Measurements from ENCODE around the gene DNMT3A. TPM values are rescaled to one million over a fixed set of nuclear protein-coding genes. Genes with fewer than 3 reads are reported as not detected.

The DNMT3A gene
- total and polyA plus RNA-seq, 2 of the 8 experiments (the other 6 are each of a cell fraction or from before 2014, with no cell fraction given), result 33.6 to 178 TPM

DNA sequence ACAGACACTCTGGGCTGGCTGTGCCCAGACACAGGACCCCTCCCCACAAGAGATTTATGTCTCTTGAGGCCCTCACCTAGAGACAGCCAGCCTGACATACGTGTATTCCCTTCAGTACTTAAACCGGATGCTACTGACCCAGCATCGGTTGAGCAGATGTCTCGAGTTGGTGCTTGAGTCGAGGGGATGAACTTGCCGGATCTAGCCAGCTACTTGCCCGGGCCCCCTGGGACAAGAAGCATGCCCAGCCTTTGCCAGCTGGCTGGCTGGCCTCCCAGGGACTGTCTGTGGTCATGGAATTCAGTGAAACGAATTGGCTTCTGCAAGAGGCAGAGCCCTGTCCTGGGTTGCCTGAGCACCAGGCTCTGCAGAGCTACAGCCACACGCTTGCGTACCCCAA lies 36.0 kb downstream of the DNMT3A start (continued):
- TF ChIP-seq, protein P1, sequence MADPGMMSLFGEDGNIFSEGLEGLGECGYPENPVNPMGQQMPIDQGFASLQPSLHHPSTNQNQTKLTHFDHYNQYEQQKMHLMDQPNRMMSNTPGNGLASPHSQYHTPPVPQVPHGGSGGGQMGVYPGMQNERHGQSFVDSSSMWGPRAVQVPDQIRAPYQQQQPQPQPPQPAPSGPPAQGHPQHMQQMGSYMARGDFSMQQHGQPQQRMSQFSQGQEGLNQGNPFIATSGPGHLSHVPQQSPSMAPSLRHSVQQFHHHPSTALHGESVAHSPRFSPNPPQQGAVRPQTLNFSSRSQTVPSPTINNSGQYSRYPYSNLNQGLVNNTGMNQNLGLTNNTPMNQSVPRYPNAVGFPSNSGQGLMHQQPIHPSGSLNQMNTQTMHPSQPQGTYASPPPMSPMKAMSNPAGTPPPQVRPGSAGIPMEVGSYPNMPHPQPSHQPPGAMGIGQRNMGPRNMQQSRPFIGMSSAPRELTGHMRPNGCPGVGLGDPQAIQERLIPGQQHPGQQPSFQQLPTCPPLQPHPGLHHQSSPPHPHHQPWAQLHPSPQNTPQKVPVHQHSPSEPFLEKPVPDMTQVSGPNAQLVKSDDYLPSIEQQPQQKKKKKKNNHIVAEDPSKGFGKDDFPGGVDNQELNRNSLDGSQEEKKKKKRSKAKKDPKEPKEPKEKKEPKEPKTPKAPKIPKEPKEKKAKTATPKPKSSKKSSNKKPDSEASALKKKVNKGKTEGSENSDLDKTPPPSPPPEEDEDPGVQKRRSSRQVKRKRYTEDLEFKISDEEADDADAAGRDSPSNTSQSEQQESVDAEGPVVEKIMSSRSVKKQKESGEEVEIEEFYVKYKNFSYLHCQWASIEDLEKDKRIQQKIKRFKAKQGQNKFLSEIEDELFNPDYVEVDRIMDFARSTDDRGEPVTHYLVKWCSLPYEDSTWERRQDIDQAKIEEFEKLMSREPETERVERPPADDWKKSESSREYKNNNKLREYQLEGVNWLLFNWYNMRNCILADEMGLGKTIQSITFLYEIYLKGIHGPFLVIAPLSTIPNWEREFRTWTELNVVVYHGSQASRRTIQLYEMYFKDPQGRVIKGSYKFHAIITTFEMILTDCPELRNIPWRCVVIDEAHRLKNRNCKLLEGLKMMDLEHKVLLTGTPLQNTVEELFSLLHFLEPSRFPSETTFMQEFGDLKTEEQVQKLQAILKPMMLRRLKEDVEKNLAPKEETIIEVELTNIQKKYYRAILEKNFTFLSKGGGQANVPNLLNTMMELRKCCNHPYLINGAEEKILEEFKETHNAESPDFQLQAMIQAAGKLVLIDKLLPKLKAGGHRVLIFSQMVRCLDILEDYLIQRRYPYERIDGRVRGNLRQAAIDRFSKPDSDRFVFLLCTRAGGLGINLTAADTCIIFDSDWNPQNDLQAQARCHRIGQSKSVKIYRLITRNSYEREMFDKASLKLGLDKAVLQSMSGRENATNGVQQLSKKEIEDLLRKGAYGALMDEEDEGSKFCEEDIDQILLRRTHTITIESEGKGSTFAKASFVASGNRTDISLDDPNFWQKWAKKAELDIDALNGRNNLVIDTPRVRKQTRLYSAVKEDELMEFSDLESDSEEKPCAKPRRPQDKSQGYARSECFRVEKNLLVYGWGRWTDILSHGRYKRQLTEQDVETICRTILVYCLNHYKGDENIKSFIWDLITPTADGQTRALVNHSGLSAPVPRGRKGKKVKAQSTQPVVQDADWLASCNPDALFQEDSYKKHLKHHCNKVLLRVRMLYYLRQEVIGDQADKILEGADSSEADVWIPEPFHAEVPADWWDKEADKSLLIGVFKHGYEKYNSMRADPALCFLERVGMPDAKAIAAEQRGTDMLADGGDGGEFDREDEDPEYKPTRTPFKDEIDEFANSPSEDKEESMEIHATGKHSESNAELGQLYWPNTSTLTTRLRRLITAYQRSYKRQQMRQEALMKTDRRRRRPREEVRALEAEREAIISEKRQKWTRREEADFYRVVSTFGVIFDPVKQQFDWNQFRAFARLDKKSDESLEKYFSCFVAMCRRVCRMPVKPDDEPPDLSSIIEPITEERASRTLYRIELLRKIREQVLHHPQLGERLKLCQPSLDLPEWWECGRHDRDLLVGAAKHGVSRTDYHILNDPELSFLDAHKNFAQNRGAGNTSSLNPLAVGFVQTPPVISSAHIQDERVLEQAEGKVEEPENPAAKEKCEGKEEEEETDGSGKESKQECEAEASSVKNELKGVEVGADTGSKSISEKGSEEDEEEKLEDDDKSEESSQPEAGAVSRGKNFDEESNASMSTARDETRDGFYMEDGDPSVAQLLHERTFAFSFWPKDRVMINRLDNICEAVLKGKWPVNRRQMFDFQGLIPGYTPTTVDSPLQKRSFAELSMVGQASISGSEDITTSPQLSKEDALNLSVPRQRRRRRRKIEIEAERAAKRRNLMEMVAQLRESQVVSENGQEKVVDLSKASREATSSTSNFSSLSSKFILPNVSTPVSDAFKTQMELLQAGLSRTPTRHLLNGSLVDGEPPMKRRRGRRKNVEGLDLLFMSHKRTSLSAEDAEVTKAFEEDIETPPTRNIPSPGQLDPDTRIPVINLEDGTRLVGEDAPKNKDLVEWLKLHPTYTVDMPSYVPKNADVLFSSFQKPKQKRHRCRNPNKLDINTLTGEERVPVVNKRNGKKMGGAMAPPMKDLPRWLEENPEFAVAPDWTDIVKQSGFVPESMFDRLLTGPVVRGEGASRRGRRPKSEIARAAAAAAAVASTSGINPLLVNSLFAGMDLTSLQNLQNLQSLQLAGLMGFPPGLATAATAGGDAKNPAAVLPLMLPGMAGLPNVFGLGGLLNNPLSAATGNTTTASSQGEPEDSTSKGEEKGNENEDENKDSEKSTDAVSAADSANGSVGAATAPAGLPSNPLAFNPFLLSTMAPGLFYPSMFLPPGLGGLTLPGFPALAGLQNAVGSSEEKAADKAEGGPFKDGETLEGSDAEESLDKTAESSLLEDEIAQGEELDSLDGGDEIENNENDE (IDR thresholded peaks at IDR 0.05; ENCODE audit: insufficient replicate concordance, low read length), result no peak
- TF ChIP-seq JUN (IDR thresholded peaks at IDR 0.05; ENCODE audit: low read depth, low read length), result no peak
- TF ChIP-seq SIX5 (IDR thresholded peaks at IDR 0.05; ENCODE audit: low read depth, low read length), result no peak
